Mesothelial cell of epicardium (in vitro differentiated cells): ENCODE results near the gene PDE4A. TPM values are rescaled to one million over a fixed set of nuclear protein-coding genes. Genes with fewer than 3 reads are reported as not detected.
"Not testable (repeated sequence)": the region's sequence is repeated elsewhere in the genome, so short reads cannot be mapped to it uniquely, and the experiment has no call there.

ENCODE experiments used
- DNase-seq, 2 experiments: peaks; one replicate each; pipeline ENCODE4 v3.0.0; 2021; ENCODE audit warnings: low spot score in 2 of 2; ENCODE audit not compliant: unreplicated experiment in 2 of 2
- H3K27ac Mint-ChIP-seq: 2 replicates; pipeline ENCODE4 v1.8.0; 2021; ENCODE audit warnings: mixed read lengths
- H3K27me3 Mint-ChIP-seq: 2 replicates; pipeline ENCODE4 v1.8.0; 2021; ENCODE audit warnings: low read depth, mixed read lengths
- H3K36me3 Mint-ChIP-seq: 2 replicates; pipeline ENCODE4 v1.8.0; 2021; ENCODE audit warnings: mixed read lengths
- H3K4me1 Mint-ChIP-seq: 2 replicates; pipeline ENCODE4 v1.8.0; 2021; ENCODE audit warnings: mixed read lengths
- H3K4me3 Mint-ChIP-seq: 2 replicates; pipeline ENCODE4 v1.8.0; 2021; ENCODE audit warnings: mild to moderate bottlenecking, moderate library complexity, mixed read lengths
- H3K9me3 Mint-ChIP-seq: 2 replicates; pipeline ENCODE4 v1.8.0; 2021; ENCODE audit warnings: mixed read lengths
- total RNA-seq: library from RNA; stranded (reverse); gene quantifications from 3 replicates; pipeline ENCODE4 v1.2.1, GENCODE V29; 2021
- TF ChIP-seq, protein P1 (sequence below): fragments of 200-600 bp; sonication (generic); IDR thresholded peaks from one replicate; pipeline ENCODE4 v1.5.0; 2021; ENCODE audit warnings: antibody characterized with exemption; ENCODE audit not compliant: unreplicated experiment

PDE4A gene
- total RNA-seq, result 2.9 to 3.1 TPM (median 3.0 TPM) in 3 replicates

- TF ChIP-seq, protein P1, sequence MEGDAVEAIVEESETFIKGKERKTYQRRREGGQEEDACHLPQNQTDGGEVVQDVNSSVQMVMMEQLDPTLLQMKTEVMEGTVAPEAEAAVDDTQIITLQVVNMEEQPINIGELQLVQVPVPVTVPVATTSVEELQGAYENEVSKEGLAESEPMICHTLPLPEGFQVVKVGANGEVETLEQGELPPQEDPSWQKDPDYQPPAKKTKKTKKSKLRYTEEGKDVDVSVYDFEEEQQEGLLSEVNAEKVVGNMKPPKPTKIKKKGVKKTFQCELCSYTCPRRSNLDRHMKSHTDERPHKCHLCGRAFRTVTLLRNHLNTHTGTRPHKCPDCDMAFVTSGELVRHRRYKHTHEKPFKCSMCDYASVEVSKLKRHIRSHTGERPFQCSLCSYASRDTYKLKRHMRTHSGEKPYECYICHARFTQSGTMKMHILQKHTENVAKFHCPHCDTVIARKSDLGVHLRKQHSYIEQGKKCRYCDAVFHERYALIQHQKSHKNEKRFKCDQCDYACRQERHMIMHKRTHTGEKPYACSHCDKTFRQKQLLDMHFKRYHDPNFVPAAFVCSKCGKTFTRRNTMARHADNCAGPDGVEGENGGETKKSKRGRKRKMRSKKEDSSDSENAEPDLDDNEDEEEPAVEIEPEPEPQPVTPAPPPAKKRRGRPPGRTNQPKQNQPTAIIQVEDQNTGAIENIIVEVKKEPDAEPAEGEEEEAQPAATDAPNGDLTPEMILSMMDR, result peak; percentile 34
- H3K9me3 Mint-ChIP-seq, result no peaks in the 10 kb centered on the region
- H3K27ac Mint-ChIP-seq, result no peak within 1 kb of the TSS
- peaks cover 92% of the 10 kb centered on the region for H3K27me3 Mint-ChIP-seq
- no peaks in the 10 kb centered on the region for H3K36me3 Mint-ChIP-seq
- peak within 1 kb of the TSS; percentile 47 for H3K4me3 Mint-ChIP-seq
- H3K4me1 Mint-ChIP-seq, result peaks cover 32% of the 10 kb centered on the region
- no peak for DNase-seq
Measured at GRCh38 chr19:10420444-10421239, at the start of gene PDE4A. PDE4A (plus strand) TSS chr19:10420538; CDS start chr19:10420765, 227 bp downstream.

- H3K9me3 Mint-ChIP-seq, result peaks cover 7% of the 10 kb centered on the region
- H3K27ac Mint-ChIP-seq, result no peak overlapping the region
- peaks cover 32% of the 10 kb centered on the region for H3K36me3 Mint-ChIP-seq
- no peak overlapping the region for H3K4me3 Mint-ChIP-seq
- no peaks in the 10 kb centered on the region for H3K27me3 Mint-ChIP-seq
- no peaks in the 10 kb centered on the region for H3K4me1 Mint-ChIP-seq
- TF ChIP-seq, protein P1, result no peak
- no peak for DNase-seq
Measured at GRCh38 chr19:10372690-10373089, 47.6 kb upstream of the PDE4A start.

- TF ChIP-seq, protein P1, result no peak
- peaks cover 5% of the 10 kb centered on the region for H3K4me1 Mint-ChIP-seq
- no peaks in the 10 kb centered on the region for H3K9me3 Mint-ChIP-seq
- H3K27me3 Mint-ChIP-seq, result no peaks in the 10 kb centered on the region
- no peak for DNase-seq
- no peak overlapping the region for H3K4me3 Mint-ChIP-seq
- H3K27ac Mint-ChIP-seq, result no peak overlapping the region
- H3K36me3 Mint-ChIP-seq, result peaks cover 14% of the 10 kb centered on the region
Measured at GRCh38 chr19:10374931-10375330, 45.4 kb upstream of the PDE4A start.

GRCh38 chr19:10377140-10377640 lies 43.1 kb upstream of the PDE4A start:
- H3K4me1 Mint-ChIP-seq, result peaks cover 18% of the 10 kb centered on the region
- H3K9me3 Mint-ChIP-seq, H3K4me3 Mint-ChIP-seq, DNase-seq, H3K27me3 Mint-ChIP-seq, H3K27ac Mint-ChIP-seq: not testable (repeated sequence)
- H3K36me3 Mint-ChIP-seq, result peaks cover 14% of the 10 kb centered on the region

DNA sequence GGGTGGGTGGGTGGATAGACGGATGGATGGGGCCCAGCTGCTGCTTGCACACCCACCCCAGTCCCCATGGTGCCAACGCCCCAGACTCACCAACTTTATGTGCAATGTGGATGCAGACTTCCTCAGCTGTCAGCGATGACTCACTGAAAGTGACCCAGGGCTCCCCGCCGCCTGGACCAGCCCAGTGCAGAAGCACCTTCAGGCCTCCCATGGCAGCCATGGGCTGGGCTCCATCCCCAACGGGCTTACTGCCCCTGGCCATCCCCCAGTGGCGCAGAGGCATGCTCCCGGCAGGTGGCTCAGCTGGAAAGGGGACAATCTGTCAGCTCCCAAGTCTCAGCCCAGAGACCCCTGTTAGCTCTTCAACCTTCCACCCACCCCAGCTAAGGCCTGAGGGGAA lies 42.2 kb upstream of the PDE4A start:
- Mint-ChIP-seq H3K4me1 (peaks cover 18% of the 10 kb centered on the region), H3K36me3 (peaks cover 14% of the 10 kb centered on the region), H3K27me3 (no peaks in the 10 kb centered on the region), H3K4me3 (no peak overlapping the region), H3K27ac (no peak overlapping the region), H3K9me3 (no peaks in the 10 kb centered on the region)
- no peak for DNase-seq
- TF ChIP-seq, protein P1, result no peak

GRCh38 chr19:10379880-10380312 lies 40.4 kb upstream of the PDE4A start:
- Mint-ChIP-seq H3K27ac (peak overlapping the region; percentile 97), H3K4me3 (peak overlapping the region; percentile 89), H3K36me3 (peaks cover 10% of the 10 kb centered on the region), H3K4me1 (peaks cover 18% of the 10 kb centered on the region), H3K27me3 (peaks cover 2% of the 10 kb centered on the region), H3K9me3 (no peaks in the 10 kb centered on the region)
- no peak for DNase-seq
- TF ChIP-seq, protein P1, result no peak
